Ovary (tissue), 9 donors: ENCODE data around the gene TSKU. TPM values are rescaled to one million over a fixed set of nuclear protein-coding genes. Genes with fewer than 3 reads are reported as not detected.

Experiments
- DNase-seq, 5 donors: peaks; one replicate each; pipeline ENCODE4 v3.0.0-alpha.2; 2019 to 2020
- H3K27ac ChIP-seq, 2 donors: fragments of 200-600 bp; one replicate each; pipeline versions ENCODE4 v1.5.1 to v1.8.0; 2019 to 2022
- H3K27me3 ChIP-seq: fragments of 200-600 bp; one replicate; pipeline ENCODE4 v1.8.0; 2022
- H3K36me3 ChIP-seq: fragments of 200-600 bp; sonication (generic); one replicate; pipeline ENCODE4 v1.5.1; 2019
- H3K4me1 ChIP-seq: one replicate; pipeline ENCODE4 v1.8.1; 2013; ENCODE audit warnings: mild to moderate bottlenecking, moderate library complexity; ENCODE audit not compliant: insufficient read depth
- H3K4me3 ChIP-seq: fragments of 200-600 bp; sonication (generic); one replicate; pipeline ENCODE4 v1.5.1; 2017
- H3K9me3 ChIP-seq, 2 donors: fragments of 200-600 bp in 1 of 2; sonication (generic) in 1 of 2; one replicate each; pipeline versions ENCODE4 v1.5.1 to v1.8.1; 2013 to 2019; ENCODE audit warnings: mild to moderate bottlenecking in 1 of 2, moderate library complexity in 1 of 2
- EP300 ChIP-seq: sonication (generic); formaldehyde crosslinking; IDR thresholded peaks from one replicate; pipeline ENCODE4 v1.6.1; 2017; ENCODE audit warnings: antibody characterized with exemption
- POLR2A ChIP-seq: fragments of 450-650 bp; IDR thresholded peaks from one replicate; pipeline ENCODE4 v1.6.1; 2017; ENCODE audit warnings: antibody characterized with exemption, mild to moderate bottlenecking, moderate library complexity
- WGBS, 3 donors: extraction: QIAGEN DNeasy Blood & Tissue Kit in 1 of 3; methylation state at CpG; one replicate each; pipeline versions ENCODE4 v1.1.5 to v1.1.7; 2013 to 2017; 5-methylcytosine and 5-hydroxymethylcytosine counted together
- intact Hi-C, 4 donors: fragments of 100-400 bp; cut with DNase I; formaldehyde crosslinking; loops; one replicate each; pipeline versions ENCODE4 v1.11.0 to v1.15.1; 2022 to 2023
- polyA plus RNA-seq, 2 donors: library from polyadenylated mRNA; stranded (reverse); fragments of 200-250 nt in 1 of 2; fragments of 350-450 nt in 1 of 2; fragmentation: Illumina TruSeq in 1 of 2; extraction: RNeasy Lipid Tissue Mini Kit (QIAGEN cat#74804) in 1 of 2; gene quantifications; one replicate each; pipeline ENCODE4 v1.2.3, GENCODE V29; 2013 to 2014
- total RNA-seq, 7 donors: library from RNA; depleted of rRNA in 2 of 7; stranded (reverse); fragments of >200 nt in 2 of 7; fragmentation: NEBNext Ultra II Directional in 3 of 7; extraction: Animal tissue kit (Norgen Biotek cat#: 25700) in 3 of 7; gene quantifications; one replicate each; pipeline versions ENCODE4 v1.1.0 to v1.2.4, GENCODE V29; 2016 to 2023
- TF ChIP-seq, protein P1 (sequence below), 3 donors: fragments of 450-650 bp in 2 of 3; fragments of 200-600 bp in 1 of 3; IDR thresholded peaks; one replicate each; pipeline versions ENCODE4 v1.5.1 to v1.8.0; 2016 to 2022; ENCODE audit warnings: antibody characterized with exemption in 3 of 3, mild to moderate bottlenecking in 1 of 3
- donor health status: DM: no; HTN: no; CAD: no; lungs with moderate emphysema.
- donor health status: DM: no; HTN: no; CAD: no.
- donor health status: Bipolar disorder and iron deficiency.
- donor health status: DM: yes; HTN: yes; CAD: no.
- donor health status: DM: no; HTN: no; CAD: no.
- donor health status: DM: yes; HTN: yes; CAD: no.

The TSKU gene
- total and polyA plus RNA-seq, 9 donors = 19.2 to 114 (median 65.1) TPM

GRCh38 chr11:76803023-76803422 lies 19.9 kb downstream of the TSKU start:
- no peaks in the 10 kb centered on the region for H3K27me3 ChIP-seq
- H3K4me3 ChIP-seq = no peak overlapping the region
- WGBS, 3 donors = 9 to 29% (median 9%) methylated on average over 3 of the region's 3 CpGs
- H3K27ac ChIP-seq = no peak overlapping the region
- intact Hi-C loops = no loop called here
- TF ChIP-seq, protein P1, sequence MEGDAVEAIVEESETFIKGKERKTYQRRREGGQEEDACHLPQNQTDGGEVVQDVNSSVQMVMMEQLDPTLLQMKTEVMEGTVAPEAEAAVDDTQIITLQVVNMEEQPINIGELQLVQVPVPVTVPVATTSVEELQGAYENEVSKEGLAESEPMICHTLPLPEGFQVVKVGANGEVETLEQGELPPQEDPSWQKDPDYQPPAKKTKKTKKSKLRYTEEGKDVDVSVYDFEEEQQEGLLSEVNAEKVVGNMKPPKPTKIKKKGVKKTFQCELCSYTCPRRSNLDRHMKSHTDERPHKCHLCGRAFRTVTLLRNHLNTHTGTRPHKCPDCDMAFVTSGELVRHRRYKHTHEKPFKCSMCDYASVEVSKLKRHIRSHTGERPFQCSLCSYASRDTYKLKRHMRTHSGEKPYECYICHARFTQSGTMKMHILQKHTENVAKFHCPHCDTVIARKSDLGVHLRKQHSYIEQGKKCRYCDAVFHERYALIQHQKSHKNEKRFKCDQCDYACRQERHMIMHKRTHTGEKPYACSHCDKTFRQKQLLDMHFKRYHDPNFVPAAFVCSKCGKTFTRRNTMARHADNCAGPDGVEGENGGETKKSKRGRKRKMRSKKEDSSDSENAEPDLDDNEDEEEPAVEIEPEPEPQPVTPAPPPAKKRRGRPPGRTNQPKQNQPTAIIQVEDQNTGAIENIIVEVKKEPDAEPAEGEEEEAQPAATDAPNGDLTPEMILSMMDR (IDR thresholded peaks at IDR 0.05) = no peak
- TF ChIP-seq EP300 (no peak), POLR2A (no peak)
- no peak for DNase-seq
- H3K9me3 ChIP-seq = no peaks in the 10 kb centered on the region
- peaks cover 10% of the 10 kb centered on the region for H3K4me1 ChIP-seq
- no peaks in the 10 kb centered on the region for H3K36me3 ChIP-seq

GRCh38 chr11:76803811-76804600 lies 20.9 kb downstream of the TSKU start:
- H3K27ac ChIP-seq = no peak overlapping the region
- WGBS, 3 donors = 74 to 84% (median 79%) methylated on average over 10 of the region's 10 CpGs

DNA sequence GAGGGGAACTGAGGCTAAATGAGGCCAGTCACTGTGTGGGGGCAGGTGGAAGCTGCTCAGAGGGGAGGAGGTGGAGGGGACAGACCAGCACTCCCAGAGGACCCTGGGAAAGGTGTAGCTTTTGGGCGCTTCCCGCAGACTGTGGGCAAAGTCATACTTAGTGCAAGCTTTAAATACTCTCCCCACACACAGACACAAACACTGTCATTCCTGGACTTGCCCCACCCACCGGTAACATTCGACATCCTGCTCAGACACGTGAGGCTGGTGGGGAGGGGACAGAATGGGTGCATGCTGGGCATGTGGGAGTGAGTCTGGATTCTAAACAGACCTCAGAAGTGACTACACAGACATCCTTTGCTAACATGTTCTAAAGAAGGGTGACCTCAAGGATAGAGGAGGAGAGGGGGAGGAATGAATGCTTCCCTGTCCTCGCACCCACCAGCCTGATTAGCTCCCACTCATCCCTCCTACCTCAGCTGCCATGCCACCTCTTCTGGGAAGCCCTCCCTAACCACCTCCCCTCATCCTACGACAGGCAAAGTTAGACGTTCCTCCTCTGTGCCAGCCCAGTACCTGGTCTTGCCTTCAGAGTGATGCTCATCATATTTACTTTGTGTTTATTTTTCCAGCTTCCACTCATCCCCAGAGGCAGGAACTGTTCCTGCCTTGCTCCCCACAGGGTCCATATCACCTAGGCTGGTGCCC lies 22.2 kb downstream of the TSKU start:
- H3K4me1 ChIP-seq = peaks cover 10% of the 10 kb centered on the region
- no peak for DNase-seq
- 35 to 48% (median 36%) methylated on average over 8 of the region's 8 CpGs for WGBS, 3 donors
- no peaks in the 10 kb centered on the region for H3K27me3 ChIP-seq
- intact Hi-C loops = loop anchor here in 3 of 4 donors (5.0 kb wide), 2 partner anchors 112 to 117 kb away; no protein-coding TSS in a partner anchor
- no peak overlapping the region for H3K4me3 ChIP-seq
- no peak overlapping the region for H3K27ac ChIP-seq
- TF ChIP-seq, protein P1 (IDR thresholded peaks at IDR 0.05) = no peak
- no peak for TF ChIP-seq POLR2A
- TF ChIP-seq EP300 = no peak
- H3K9me3 ChIP-seq = no peaks in the 10 kb centered on the region
- no peaks in the 10 kb centered on the region for H3K36me3 ChIP-seq

More at GRCh38 chr11:76803811-76804600, 20.9 kb downstream of the TSKU start:
- TF ChIP-seq POLR2A = no peak
- TF ChIP-seq, protein P1 (IDR thresholded peaks at IDR 0.05) = no peak
- TF ChIP-seq EP300 = no peak
- no peaks in the 10 kb centered on the region for H3K36me3 ChIP-seq
- H3K27me3 ChIP-seq = no peaks in the 10 kb centered on the region
- H3K4me3 ChIP-seq = no peak overlapping the region
- H3K9me3 ChIP-seq = no peaks in the 10 kb centered on the region
- DNase-seq = no peak
- intact Hi-C loops = no loop called here
- H3K4me1 ChIP-seq = peaks cover 10% of the 10 kb centered on the region

GRCh38 chr11:76806131-76806530 lies 23.0 kb downstream of the TSKU start:
- intact Hi-C loops = loop anchor here in 3 of 4 donors (5.0 kb wide), 2 partner anchors 111 to 116 kb away; no protein-coding TSS in a partner anchor
- Histone ChIP-seq H3K27me3 (no peaks in the 10 kb centered on the region), H3K27ac (no peak overlapping the region), H3K4me3 (no peak overlapping the region), H3K36me3 (no peaks in the 10 kb centered on the region), H3K9me3 (no peaks in the 10 kb centered on the region), H3K4me1 (peaks cover 10% of the 10 kb centered on the region)
- 89 to 93% (median 90%) methylated on average over 7 of the region's 7 CpGs for WGBS, 3 donors
- no peak for DNase-seq
- TF ChIP-seq, protein P1 (IDR thresholded peaks at IDR 0.05) = no peak
- no peak for TF ChIP-seq EP300
- TF ChIP-seq POLR2A = no peak
